A673 (cell line): Measurements from ENCODE around the gene RECK. TPM values are rescaled to one million over a fixed set of nuclear protein-coding genes. Genes with fewer than 3 reads are reported as not detected.

Experiments
- BruUV-seq: library from RNA; stranded (reverse); fragments of 400-500 nt; replicated peaks from 2 replicates; lab custom pipeline; 2021; lab: Mats Ljungman, UMichigan
- CTCF ChIA-PET: fragments of 300-600 bp; sonication (Branson Sonifier 250); formaldehyde crosslinking; loops from one replicate; lab custom pipeline; 2022; ENCODE audit warnings: antibody characterized with exemption; lab: Charles Lee
- POLR2A ChIA-PET: fragments of 300-600 bp; sonication (Branson Sonifier 250); formaldehyde crosslinking; loops from one replicate; lab custom pipeline; 2022; ENCODE audit warnings: antibody characterized with exemption; ENCODE audit not compliant: low non-redundant PET; lab: Charles Lee
- DNase-seq: peaks from one replicate; pipeline ENCODE4 v3.0.0-alpha.2; 2015; ENCODE audit warnings: low spot score
- H3K27ac ChIP-seq: fragments of 200-600 bp; sonication (generic); 2 replicates; pipeline ENCODE4 v1.5.1; 2016; ENCODE audit warnings: mixed run types, low read depth, mild to moderate bottlenecking, mixed read lengths, antibody characterized with exemption, low read length; ENCODE audit not compliant: poor library complexity, severe bottlenecking
- H3K27me3 ChIP-seq: fragments of 200-600 bp; sonication (generic); replicated peaks from 2 replicates; pipeline ENCODE4 v1.6.1; 2017; ENCODE audit warnings: mixed run types, low read depth, mild to moderate bottlenecking, mixed read lengths, antibody characterized with exemption, low read length; ENCODE audit not compliant: insufficient read depth, poor library complexity
- H3K36me3 ChIP-seq: fragments of 200-600 bp; sonication (generic); 2 replicates; pipeline ENCODE4 v1.6.1; 2016; ENCODE audit warnings: mixed run types, mild to moderate bottlenecking, mixed read lengths, antibody characterized with exemption, low read length; ENCODE audit not compliant: insufficient read depth, poor library complexity, severe bottlenecking
- H3K4me1 ChIP-seq: fragments of 200-600 bp; sonication (generic); 2 replicates; pipeline ENCODE4 v1.6.1; 2017; ENCODE audit warnings: mixed run types, mild to moderate bottlenecking, mixed read lengths, antibody characterized with exemption, low read length; ENCODE audit not compliant: insufficient read depth, poor library complexity, severe bottlenecking
- H3K4me3 ChIP-seq: fragments of 200-600 bp; sonication (generic); 2 replicates; pipeline ENCODE4 v1.5.1; 2016; ENCODE audit warnings: low read depth, mixed run types, mild to moderate bottlenecking, mixed read lengths, low read length; ENCODE audit not compliant: poor library complexity, severe bottlenecking
- H3K9me3 ChIP-seq: fragments of 200-600 bp; sonication (generic); 2 replicates; pipeline ENCODE4 v1.6.1; 2016; ENCODE audit warnings: mixed run types, low read depth, mild to moderate bottlenecking, mixed read lengths, antibody characterized with exemption, low read length; ENCODE audit not compliant: poor library complexity, severe bottlenecking
- EZH2 ChIP-seq: fragments of 200-600 bp; sonication (generic); IDR thresholded peaks from 2 replicates; pipeline ENCODE4 v1.6.1; 2017; ENCODE audit warnings: borderline replicate concordance, low read depth, mild to moderate bottlenecking, mixed read lengths, antibody characterized with exemption, low read length; ENCODE audit not compliant: poor library complexity, severe bottlenecking
- intact Hi-C: fragments of 100-400 bp; cut with micrococcal nuclease; formaldehyde crosslinking; loops from one replicate; pipeline ENCODE4 v1.10.0; 2022; ENCODE audit not compliant: unreplicated experiment
- total RNA-seq: library from RNA; stranded (reverse); gene quantifications from 2 replicates; pipeline ENCODE4 v1.2.3, GENCODE V29; 2021
- TF ChIP-seq, protein P1 (sequence below): fragments of 300-800, 200-600 bp; sonication (generic); conservative IDR thresholded peaks from 2 replicates; pipeline ENCODE4 v1.5.1; 2017; ENCODE audit warnings: low read depth, mild to moderate bottlenecking, antibody characterized with exemption, low read length, moderate library complexity, mixed read lengths

Gene RECK
- total RNA-seq, 1 experiment from 2014 or later, result 9.1 TPM

DNA sequence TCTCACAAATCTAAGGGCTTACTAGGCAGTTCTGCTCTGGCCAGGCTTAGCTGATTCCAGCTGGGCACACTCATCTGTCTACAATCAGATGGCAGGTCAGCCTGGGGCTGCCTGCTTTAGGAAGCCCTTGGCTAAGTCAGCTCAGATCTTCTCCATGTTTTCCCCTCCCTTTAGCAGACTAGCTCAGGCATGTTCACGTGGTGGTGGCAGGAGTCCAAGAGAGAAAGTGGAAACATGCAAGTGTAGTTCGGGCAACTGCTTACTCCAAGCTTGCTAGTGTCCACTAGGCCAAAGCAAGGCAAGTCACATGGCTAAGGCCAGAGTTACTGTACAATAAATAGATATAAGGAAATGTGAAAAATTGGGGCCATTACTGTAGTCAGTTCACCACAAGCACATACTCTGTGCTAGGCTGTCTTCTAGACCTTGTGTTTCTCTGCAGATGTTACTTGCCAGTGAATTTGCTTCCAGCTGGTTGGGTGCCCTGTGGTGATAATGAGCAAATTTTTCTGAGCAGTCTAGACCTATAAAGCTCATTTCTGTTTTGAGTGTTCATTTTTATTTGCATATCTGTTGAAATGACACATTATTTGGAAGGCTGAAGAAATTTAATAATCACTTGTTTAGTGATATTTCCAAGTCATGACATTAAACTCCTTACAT, 38.3 kb downstream of the RECK start:
- CTCF ChIA-PET, result interaction anchor here (0.7 to 0.8 kb wide), 2 partner anchors 69 to 91 kb away, joined by 3 to 4 read pairs; no protein-coding TSS in a partner anchor
- POLR2A ChIA-PET, result interaction anchor here (0.6 kb wide), 1 partner anchor 61 kb away, joined by 3 read pairs; the partner anchor contains the start of gene GLIPR2
- H3K36me3 ChIP-seq, result no peaks in the 10 kb centered on the region
- no peak overlapping the region for H3K27ac ChIP-seq
- peak; percentile 67 for DNase-seq
- TF ChIP-seq, protein P1, sequence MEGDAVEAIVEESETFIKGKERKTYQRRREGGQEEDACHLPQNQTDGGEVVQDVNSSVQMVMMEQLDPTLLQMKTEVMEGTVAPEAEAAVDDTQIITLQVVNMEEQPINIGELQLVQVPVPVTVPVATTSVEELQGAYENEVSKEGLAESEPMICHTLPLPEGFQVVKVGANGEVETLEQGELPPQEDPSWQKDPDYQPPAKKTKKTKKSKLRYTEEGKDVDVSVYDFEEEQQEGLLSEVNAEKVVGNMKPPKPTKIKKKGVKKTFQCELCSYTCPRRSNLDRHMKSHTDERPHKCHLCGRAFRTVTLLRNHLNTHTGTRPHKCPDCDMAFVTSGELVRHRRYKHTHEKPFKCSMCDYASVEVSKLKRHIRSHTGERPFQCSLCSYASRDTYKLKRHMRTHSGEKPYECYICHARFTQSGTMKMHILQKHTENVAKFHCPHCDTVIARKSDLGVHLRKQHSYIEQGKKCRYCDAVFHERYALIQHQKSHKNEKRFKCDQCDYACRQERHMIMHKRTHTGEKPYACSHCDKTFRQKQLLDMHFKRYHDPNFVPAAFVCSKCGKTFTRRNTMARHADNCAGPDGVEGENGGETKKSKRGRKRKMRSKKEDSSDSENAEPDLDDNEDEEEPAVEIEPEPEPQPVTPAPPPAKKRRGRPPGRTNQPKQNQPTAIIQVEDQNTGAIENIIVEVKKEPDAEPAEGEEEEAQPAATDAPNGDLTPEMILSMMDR, result no peak
- TF ChIP-seq EZH2, result no peak
- BruUV-seq, result no TSS peak
- H3K4me3 ChIP-seq, result no peak overlapping the region
- no peaks in the 10 kb centered on the region for H3K9me3 ChIP-seq
- peaks cover 17% of the 10 kb centered on the region for H3K4me1 ChIP-seq
- intact Hi-C loops, result no loop called here
- no peaks in the 10 kb centered on the region for H3K27me3 ChIP-seq

DNA sequence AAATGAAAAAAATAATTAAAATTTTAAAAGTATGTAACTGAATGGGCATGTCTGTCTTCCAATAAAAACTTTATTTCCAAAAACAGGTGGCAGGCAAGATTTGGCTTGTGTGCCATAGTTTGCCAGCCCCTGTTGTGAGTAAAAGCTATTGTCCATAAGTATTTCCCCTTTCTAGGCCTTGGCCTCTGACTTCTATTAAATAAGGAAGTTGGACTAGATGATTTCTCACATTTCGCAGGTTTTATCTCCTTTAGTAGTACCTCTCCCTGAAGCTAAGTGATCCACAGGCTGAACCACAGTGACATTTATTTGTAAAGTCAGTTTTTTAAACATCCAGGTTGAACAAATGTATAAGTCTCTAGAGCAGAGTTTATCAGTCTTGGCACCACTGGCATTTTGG, 41.3 kb downstream of the RECK start:
- H3K27me3 ChIP-seq, result no peaks in the 10 kb centered on the region
- no peak overlapping the region for H3K27ac ChIP-seq
- intact Hi-C loops, result no loop called here
- H3K4me3 ChIP-seq, result no peak overlapping the region
- H3K4me1 ChIP-seq, result peaks cover 17% of the 10 kb centered on the region
- CTCF ChIA-PET, result no interaction called here
- POLR2A ChIA-PET, result no interaction called here
- no peaks in the 10 kb centered on the region for H3K36me3 ChIP-seq
- no TSS peak for BruUV-seq
- no peaks in the 10 kb centered on the region for H3K9me3 ChIP-seq
- DNase-seq, result no peak
- TF ChIP-seq, protein P1, result no peak
- TF ChIP-seq EZH2, result no peak

DNA sequence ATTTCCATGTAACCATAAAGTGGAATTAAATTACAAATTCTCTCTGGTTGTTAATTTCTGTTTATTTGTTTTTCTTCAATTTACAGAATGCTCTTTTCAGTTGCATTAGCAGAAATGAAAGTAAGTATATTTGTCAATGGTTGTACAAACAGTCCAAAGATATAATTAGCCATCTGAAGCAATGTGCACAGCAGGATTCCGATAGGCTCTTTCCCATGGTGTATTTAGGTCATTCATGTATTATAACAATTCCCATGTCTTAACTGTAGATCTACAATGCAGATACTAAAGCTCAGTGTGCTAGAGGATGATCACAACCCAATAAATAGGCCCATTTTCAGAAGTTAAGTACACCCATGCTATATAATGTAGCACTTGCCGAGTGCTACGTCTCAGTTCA, 43.8 kb downstream of the RECK start:
- Histone ChIP-seq H3K4me1 (peaks cover under 1% of the 10 kb centered on the region), H3K9me3 (no peaks in the 10 kb centered on the region), H3K27me3 (no peaks in the 10 kb centered on the region), H3K36me3 (no peaks in the 10 kb centered on the region), H3K4me3 (no peak overlapping the region), H3K27ac (no peak overlapping the region)
- DNase-seq, result no peak
- ChIA-PET POLR2A (no interaction called here), CTCF (no interaction called here)
- intact Hi-C loops, result no loop called here
- TF ChIP-seq, protein P1, result no peak
- no peak for TF ChIP-seq EZH2
- no TSS peak for BruUV-seq
